NCI-H524 treated with DMSO at 0.1 percent for 48 hours (cell line): ENCODE measurements around the gene ITLN1.

Experiments used
- DNase-seq: peaks from one replicate; lab custom pipeline; 2025; lab: John Stamatoyannopoulos, UW

The ITLN1 gene

DNA sequence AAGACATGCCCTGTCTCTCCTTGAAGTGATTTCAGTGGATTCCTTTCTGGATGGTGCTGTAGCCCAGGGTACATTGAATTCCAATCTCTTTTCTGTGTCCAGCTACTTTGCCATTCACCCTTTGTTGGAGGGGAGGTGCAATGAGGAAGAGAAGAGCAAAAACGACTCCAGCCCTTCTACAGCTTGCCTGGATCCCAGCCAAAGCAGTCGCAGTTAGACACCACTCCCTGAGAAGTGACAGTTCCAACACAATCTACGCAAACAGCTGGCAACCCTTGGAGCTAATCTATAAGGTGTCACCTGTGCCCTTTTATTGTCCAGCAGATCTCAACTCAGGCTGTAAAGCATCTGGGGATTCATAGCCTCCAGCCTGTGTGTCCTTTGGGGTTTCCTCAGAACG is 26.9 kb downstream of the ITLN1 start:
- no peak for DNase-seq

DNA sequence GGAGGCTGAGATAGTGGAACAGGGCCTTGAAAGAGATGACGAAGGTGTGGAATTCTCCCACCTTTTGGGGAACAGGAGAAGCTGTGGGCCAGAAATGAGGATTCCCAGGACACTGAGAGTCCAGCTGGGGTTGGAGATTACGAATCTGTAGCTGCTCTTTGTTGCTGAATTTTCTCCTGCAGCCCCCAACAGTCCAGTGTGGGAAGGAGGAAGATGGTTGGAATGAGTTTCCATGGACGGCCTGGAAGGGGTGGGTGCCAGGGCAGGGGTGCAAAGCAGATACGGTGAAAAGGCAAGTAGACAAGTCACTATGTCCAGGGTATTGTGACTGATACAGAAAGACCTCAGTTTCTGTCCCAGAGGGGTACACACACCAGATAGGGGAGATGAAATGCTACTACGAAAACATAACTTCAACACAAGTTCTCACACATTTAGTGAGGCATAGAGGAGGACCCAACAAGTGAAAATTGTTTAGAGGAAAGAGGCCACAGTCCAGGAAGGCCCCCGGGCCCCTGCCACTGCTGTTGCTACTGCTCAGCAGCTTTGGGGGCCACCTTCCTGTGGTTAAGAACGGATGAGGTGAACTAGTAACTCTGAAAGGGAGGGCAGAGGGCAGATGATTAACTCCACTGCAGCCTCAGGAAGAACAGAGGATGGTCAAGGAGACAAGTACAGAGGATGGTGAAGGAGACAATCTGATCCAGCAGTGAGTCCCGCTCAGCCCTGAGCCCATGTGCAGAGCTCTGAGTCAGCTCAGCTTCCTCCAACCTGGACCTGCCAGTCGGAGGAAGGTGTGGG is 29.6 kb downstream of the ITLN1 start:
- no peak for DNase-seq

DNA sequence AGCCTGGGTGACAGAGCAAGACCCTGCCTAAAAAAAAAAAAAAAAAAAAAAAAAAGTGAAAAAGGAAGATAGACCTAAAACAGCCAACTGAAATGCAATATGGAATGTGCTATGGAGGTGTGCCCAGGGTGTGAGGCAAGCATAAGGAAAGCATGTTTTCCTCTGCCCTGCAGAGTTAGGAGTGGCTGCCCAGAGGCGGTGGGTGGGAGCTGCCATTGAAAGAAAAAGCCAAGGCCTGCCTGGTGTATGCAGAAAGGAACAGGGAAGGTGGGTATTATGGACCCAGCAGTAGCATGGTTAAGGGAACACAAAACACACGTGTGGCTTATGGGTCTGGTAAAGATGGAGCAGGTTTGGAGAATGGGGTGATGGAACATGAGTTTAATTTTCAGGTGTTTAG is 31.2 kb downstream of the ITLN1 start:
- no peak for DNase-seq

DNA sequence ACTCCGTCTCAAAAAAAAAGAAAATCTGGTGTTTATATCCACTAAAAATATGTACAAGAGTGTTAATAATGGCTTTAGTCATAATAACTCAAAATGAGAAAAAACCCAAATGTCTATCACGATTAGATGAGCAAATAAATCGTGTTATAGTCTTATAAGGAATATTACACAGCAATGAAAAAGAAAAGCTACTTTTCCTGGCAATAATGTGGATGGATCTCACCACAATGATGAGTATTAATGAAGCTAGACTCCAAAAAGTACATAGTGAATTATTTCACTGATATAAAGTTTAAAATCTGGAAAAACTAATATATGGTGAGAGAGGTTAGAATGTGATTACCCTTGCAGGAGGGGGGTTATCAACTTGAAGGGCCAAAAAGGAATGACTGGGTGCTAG is 32.0 kb downstream of the ITLN1 start:
- DNase-seq = no peak

DNA sequence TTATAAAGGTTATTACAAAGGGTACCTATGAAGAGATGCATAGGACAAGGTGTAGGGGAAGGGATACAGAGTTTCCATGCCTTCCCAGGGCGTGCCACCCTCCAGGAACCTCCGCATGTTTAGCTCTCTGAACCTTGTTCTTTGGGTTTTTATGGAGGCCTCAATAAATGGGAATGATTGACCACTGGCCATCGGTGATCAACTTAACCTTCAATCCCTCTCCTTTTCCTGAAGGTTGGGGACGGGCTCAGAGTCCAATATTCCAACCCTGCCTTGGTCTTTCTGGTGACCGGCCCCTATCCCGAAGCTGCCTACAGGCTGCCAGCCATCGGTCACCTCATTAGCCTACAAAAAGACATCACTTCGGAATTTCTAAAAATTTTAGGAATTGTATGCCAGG is 34.0 kb downstream of the ITLN1 start:
- DNase-seq = no peak

DNA sequence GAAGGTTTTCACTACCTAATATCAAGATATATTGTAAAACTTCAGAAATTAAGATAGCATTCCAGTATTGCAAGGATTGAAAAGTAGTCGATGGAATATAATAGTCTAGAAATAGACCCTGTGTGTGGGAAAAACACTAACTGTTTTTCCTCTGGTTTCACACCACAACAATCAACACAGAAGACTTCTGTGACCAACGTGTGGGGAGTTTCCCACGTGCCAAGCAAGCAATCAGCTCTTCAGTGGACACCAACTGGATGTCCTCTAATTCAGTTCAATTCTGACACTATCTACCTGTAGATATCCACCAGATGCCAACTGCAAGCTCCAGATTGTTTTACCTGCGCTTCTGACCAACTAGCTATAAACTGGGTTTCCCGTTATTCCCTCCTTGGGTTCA is 34.4 kb downstream of the ITLN1 start:
- DNase-seq = no peak

DNA sequence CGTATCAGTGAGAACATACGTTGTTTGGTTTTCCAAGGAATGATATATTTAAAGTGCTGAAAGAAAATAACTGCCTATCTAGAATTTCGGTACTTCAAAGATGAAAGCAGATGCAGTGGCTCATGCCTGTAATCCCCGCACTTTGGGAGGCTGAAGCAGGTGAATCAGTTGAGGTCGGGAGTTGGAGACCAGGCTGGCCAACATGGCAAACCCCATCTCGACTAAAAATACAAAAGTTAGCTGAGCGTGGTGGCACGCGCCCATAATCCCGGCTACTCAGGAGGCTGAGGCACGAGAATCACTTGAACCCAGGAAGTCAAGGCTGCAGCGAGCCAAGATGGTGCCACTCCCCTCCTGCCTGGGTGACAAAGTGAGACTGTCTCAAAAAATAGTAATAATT is 38.7 kb downstream of the ITLN1 start:
- no peak for DNase-seq

DNA sequence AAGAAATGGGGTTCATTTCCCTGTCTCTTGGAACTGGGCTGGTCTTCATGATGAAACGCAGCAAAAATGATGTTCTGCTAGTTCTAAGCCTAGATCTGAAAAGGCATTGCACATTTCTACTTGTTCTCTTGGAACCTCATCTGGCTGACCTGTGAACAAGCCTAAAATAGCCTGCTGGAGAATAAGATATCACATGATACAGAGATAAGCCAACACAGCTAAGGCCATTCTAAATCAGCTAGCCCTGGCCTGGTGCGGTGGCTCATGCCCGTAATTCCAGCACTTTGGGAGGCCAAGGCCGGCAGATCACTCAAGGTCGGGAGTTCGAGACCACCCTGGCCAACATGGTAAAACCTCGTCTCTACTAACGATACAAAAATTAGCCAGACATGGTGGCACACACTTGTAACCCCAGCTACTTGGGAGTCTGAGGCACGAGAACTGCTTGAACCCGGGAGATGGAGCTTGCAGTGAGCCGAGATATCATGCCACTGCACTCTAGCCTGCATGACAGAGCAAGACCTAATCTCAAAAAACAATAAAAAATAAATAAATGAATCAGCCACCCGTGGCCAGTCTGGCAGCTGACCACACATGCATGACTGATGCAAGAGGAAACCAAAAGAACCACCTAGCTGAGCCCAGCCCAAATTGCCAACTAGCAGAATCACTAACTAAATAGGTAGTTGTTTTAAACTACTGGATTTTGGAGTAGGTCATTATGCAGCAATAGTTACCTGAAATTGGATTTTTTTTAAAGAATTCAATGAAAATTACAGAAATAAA is 40.3 kb downstream of the ITLN1 start:
- DNase-seq = no peak

DNA sequence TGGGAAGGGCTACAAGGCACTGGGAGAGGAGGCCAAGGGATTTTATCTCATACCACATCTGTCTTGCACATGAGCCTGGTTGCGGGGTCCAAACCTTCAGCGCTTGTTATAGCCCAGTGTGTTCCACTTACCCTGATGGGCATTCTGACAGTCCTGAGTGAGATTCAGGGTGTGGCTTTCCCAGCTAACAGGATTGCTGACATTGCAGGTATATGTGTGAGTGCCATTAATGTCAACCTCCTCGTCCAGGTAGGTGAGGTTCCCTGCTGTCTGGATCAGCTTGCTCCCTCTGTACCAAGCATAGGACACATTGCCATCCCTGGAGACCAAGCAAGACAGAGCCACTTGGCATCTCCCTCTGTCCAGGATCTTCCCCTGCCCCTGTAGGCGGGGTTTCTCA is 43.9 kb downstream of the ITLN1 start:
- no peak for DNase-seq

DNA sequence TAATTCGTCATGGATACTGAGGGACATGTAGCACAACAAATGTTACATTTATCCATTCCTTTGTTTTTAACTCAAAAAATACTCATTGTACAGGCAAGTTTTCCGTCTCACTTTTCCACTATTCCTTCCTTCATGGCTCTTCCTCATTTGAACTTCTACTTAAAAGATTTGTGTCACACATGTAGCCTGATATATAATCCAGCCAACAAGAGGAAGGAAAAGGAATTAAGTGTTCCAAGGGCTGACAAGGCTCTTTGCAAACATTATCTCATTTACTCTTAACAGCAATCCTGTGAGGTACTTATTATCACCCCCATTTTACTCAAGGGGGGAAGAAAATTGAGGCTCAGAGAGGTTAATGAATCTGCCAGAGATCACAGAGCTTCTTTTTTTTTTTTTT is 45.2 kb downstream of the ITLN1 start:
- DNase-seq = no peak

DNA sequence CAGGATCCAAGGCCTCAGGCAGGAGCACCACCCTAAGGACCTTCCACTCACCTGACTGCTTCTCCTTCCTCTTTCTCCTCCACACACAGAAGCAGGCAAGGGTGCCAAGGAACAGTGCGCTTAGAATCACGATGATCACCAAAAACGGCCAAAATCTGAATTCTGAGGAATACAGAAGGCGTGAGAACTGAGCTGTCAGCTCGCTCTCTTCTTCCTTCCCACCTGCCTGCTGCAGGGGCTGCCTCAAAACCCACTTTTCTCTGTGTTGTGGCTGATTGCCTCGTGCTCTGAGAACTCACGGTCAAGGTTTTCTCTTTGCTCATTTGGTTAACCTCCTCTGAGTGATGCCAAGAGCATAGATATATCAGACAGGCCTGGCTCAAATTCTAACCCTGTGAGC is 46.1 kb downstream of the ITLN1 start:
- no peak for DNase-seq

DNA sequence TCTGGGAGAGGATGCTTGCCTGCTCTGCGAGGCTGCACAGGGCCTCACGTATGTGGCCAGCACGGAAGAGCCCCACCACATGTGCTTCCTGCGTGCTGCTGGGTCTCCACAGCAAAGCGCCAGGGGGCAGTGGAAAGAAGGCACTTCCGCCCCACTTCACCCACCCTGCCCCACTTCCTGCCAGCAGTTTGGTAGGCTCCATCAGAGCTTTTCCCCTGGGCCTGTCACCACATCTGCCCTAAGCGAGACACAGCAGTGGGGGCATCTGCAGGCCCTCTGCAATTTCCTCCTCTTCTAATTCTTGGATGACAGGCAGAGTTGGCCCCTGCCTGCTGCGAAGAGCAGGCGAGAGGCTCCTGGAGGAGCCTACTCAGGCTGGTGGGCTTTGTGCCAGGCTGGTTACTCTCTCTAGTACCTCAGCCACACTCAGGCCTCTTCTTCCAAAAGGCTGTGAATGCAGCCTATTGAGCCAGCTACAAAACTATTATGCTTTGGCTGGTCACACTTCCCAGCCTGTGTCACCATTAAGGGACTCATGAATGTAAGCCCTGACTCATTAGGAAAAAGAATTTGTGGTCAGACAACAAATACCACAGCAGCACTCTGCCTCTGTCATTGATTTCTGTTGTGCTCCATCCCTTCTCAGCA is 47.3 kb downstream of the ITLN1 start:
- no peak for DNase-seq

DNA sequence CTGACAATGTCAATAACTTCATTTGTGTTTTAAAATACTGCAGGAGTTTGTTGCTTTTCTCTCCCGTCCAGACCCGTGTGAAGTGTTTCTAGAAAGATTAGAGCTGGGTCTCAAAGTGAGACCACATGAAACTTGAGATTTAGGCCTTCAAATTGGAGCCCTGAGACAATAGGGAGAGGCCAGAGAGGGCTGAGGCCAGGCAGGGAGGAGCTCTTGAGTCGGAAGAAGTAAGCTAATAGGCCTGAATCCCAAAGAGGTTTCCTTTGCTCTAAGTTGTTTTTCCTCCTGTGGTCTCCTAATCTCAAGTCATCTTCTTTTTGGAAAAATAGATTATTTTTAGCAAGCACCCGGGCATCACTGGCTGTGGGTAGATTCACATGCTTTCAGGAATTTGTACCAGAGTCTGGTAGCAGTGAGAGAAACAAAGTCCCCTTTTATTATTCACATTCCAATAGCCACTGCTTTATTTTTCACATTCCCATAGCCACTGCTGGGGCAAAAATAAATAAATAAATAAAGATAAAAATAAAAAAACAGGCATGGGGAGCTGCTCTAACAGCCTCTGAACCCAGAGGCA is 47.9 kb downstream of the ITLN1 start:
- DNase-seq = no peak

DNA sequence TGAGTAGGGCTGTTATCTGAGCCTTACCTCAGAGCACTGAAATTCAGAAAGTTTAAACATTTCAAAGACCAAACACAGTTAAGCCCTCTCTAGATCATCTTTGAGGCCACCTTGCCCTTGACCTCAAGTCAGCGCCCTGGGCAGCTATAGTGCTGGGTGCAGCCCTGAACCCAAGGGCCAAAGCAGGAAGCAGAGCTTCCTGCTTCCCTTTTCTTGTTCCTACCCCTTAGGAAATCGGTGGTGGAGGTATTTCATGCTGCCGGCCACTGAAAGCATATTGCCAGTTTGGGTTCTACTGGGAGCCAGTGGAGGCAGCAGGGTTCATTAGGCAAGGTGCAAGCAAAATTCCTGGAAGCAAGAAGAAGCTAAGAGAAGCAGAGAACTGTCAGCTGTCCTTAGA is 48.4 kb downstream of the ITLN1 start:
- no peak for DNase-seq

DNA sequence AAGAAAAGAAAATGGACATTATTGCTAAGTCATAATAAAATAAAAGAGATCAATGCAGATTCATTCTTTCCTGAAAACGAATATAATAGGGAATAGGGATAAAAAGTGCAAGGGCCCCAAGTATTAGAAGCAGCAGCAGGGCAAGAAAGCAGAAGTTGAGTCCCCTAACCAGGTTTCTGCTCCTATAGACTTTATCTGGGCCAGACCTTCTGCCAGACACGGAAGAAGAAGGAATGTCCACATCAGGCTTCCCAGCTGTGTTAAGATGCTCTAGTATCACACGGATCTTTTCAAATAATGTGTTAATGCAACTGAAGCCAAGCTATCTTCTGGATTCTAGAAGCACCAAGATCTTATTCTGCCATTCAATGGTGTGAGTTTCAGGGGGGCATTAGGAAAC is 49.2 kb downstream of the ITLN1 start:
- DNase-seq = no peak

DNA sequence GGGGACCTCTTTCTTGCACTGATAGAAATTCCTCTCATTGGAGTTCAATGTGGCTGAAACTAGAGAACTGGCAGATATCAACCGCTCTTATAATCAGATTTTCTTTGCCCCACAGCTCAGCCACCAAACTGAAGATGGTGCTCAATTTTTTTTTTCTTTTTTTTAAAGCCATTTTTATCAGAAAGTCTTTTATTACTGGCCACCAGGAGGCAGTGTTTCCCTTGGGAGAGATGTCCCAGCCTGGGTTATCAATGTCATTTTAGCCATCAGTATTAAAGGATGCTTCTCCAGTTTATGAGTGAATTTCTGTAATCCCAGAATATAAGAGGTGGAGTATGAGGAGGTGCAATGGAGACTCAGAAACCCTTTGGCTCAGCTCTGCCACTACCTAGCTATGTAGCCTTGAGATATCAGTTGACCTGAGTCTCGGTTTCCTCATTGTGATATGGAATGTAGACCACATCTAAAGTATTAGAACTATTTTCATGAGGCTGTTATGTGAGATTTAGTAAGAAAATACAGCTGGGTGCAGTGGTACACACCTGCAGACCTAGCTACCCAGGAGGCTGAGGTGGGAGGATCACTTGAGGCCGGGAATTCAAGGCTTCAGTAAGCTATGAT is 49.9 kb downstream of the ITLN1 start:
- no peak for DNase-seq

DNA sequence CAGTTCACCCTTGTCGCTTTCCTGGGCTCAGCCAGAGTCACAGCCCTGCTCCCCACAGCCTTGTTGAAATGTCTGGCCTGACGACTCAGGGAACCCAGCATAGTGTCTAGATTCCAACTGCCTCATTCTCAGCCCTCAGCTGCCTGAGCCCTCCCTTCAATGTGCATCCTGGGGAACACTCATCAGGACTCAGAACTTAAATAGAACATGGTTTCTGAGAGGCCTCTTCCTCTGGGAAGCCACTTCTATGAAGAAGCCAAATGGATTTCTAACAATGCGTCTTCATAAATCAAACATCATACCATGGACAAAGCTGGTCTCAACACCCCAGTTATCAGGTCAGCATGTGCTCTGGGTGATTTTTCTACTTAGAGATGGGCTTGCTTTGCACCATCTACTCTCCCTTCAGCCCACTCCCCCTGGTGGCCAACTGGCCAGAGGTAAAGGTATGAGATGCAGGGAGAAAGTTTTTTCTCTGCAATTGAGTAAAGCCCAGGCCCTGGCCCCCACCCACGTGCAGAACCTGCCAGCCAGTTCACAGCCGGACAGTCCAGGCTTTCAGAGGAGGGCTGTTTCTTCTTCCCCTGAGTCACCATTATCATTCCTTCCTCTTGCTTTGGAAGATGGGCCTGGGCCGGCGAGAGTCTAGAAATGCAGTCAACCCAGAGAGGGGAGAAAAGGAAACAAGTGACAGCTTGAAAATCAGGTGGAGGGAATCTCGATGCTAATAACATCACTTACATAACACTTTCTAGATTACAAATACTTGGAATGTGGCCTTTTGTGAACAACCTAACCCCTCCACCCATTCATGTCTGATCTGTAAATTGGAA is 54.4 kb downstream of the ITLN1 start:
- DNase-seq = no peak

DNA sequence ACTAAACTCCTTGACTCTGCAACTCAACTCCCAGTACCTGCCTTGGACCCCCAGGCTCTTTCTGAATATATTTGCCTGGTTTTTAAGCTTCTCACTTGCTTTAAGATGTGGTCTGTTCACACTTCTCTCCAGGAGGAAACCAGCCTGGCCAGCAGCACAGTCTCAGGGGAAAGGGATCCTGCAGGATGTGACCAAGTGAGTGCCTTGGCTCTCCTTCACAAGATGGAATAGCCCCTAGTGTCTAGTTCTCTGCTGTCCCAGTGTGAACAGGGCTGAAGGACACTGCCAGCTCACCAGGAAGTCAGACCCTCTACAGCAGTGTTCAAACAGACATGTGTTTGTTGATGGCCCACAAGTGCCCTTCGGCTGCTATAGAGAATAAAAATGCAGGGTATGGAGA is 55.2 kb downstream of the ITLN1 start:
- DNase-seq = no peak

DNA sequence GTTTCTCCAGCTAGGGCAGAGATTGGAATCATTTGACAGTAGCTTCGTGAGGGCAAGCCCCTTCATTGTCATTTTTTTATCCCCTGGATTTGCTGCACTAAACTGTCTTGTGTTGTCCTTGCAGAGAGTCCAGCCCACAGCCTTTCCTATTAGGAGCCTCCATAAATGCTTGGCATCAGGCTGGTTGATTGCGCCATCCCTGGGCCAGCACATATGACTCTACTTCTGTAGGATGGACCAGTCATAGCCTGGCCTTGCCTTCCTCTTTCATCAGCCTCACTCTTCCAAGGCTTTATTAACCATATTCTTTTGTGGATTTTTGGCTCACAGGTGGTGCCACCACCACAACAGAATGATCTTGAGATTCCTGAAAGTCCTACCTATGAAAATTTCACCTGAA is 57.6 kb downstream of the ITLN1 start:
- DNase-seq = no peak

DNA sequence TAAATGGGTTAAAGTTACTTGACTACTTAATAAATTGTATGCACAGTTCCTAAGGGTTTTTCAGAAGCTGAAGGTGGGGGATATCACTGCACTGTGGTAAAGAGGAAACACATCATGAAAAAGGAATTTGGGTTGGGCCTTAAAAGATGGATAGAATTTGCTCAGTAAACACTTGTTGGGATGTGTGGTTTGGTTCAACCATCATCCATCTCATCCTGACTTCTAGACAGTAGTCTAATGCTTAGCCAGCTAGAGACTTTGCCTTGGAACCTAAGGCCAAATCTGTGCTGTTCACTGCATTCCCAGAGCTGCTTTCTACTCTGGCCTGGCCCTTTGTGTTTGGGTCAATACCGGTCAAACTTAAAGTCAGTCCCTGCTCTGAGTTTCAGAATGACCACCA is 58.4 kb downstream of the ITLN1 start:
- no peak for DNase-seq
